HG03558 (cell line): ENCODE measurements around the gene HMGN1.
"Not testable (repeated sequence)": the region's sequence is repeated elsewhere in the genome, so short reads cannot be mapped to it uniquely, and the experiment has no call there.

Source experiments
- ATAC-seq: cut with Tn5 transposase; IDR thresholded peaks from one replicate; pipeline ENCODE4 v1.9.1; 2021; ENCODE audit warnings: moderate number of reproducible peaks; ENCODE audit not compliant: unreplicated experiment; ENCODE audit errors: extremely low read depth

Gene HMGN1

DNA sequence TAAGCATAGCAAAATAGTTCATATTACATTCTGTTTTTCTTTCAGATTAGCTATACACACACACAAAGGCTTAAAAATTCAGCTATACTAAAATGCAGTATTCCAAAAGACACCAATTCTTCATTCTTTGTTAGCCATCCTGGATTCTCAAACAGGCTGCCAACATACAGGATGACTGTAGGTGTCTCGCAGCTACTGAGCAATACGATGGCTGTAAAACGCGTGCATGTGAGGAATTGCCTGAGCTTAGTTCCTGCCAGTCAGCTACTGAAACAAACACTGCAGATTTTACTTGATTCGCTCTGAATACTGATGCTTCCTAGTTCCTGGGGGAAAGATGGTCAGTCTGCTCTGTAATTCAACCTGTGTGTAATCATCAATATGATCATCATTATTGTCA, 24.7 kb upstream of the HMGN1 start:
- no peak for ATAC-seq

- not testable (repeated sequence) for ATAC-seq
These were observed 21.0 kb upstream of the HMGN1 start for GRCh38 chr21:39369896-39370288.

GRCh38 chr21:39367783-39368182, 18.9 kb upstream of the HMGN1 start:
- no peak for ATAC-seq

DNA sequence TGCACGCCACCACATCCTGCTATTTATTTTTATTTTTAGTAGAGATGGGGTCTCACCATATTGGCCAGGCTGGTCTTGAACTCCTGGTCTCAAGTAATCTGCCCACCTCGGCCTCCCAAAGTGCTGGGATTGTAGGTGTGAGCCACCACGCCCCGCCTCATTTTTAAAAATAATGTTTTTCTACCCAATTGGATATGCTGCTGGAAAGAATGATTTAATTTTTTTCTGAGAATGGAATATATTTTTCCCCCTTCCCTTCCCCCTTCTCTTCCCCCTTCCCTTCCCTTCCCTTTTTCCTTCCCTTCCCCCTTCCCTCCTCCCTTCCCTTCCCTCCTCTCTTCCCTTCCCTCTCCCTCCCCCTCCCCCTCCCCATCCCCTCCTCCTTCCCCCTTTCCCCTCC, 17.7 kb upstream of the HMGN1 start:
- no peak for ATAC-seq

DNA sequence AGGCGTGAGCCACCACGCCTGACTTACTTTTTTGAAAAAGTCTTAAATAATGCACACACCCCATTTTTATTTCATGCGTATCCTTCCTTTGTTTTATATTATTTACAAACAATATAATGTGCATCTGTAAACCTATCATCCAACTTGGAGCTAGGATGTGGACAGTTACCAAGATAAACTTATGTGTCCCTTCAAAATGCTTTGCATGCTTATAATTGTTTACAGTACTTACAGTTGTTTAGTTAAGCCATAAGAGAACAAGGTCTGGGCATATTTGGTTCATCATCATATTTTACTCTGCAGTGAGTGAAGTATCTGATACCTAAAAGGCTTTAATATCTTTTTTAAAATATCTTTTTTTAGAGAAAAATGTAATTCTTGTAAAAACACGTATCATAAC, 16.1 kb upstream of the HMGN1 start:
- no peak for ATAC-seq

DNA sequence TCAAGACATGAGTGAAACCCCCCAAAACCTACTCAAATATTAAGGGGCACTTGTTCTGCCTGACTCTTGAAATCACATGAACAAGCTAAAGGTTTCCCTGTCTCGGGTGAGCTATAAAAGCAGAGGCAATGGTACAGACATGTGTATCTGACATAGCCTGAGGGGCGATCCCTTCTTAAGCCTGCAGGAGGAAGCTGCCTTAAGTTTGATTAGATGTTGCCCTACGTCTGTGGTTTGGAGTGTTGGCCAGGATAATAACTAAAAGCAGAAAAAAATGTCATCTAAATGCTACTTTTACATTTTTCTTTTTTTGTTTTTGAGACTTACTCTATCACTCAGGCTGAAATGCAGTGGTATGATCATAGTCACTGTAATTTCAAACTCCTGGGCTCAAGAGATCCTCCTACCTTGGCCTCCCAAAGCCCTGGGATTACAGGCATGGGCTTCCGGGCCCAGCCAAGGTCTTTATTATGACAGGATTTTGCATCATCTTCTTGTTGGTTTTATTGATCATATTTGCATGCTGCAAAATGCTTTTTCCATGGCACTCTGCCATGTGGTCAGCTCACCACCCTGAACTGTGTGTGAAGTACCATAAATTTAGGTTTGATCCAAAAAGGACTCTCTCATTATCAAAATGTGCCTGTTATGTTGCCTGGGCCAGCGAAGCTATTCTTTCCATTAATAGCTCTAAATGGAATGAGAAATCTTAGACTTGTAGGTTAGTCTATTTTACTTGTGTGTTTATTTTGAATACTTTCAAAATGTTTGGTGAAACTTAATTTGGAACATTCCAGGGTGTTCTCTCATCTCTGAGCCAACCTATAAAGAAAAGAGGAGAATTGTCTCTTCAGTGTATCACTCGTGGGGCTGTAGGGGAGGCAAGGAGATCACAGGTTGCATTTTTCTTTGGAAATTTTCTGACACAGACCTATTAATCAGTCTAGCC, 15.0 kb upstream of the HMGN1 start:
- no peak for ATAC-seq

DNA sequence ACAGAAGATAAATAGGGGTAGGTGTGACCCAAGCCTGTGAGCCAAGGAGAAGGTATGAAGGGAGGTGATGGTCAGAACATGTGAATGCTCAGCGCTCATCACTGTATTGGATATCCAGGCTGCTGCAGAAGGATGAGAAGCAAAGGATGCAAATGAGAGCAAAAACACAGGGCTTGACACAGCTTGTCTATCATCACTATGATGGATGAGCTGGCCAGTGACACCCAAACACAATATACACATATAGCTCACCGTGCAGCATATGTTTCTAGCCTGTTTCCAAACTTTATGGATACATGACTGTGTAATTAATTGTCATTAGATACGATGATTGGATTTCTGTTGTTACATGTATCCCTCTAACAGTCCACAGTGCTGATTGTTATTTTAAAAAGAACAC, 13.8 kb upstream of the HMGN1 start:
- no peak for ATAC-seq

GRCh38 chr21:39359382-39359781, 10.5 kb upstream of the HMGN1 start:
- no peak for ATAC-seq

- no peak for ATAC-seq
These were observed 4.4 kb upstream of the HMGN1 start for GRCh38 chr21:39353295-39353694.

- ATAC-seq, result no peak
These were observed 1.5 kb upstream of the HMGN1 start for GRCh38 chr21:39350094-39351005.

DNA sequence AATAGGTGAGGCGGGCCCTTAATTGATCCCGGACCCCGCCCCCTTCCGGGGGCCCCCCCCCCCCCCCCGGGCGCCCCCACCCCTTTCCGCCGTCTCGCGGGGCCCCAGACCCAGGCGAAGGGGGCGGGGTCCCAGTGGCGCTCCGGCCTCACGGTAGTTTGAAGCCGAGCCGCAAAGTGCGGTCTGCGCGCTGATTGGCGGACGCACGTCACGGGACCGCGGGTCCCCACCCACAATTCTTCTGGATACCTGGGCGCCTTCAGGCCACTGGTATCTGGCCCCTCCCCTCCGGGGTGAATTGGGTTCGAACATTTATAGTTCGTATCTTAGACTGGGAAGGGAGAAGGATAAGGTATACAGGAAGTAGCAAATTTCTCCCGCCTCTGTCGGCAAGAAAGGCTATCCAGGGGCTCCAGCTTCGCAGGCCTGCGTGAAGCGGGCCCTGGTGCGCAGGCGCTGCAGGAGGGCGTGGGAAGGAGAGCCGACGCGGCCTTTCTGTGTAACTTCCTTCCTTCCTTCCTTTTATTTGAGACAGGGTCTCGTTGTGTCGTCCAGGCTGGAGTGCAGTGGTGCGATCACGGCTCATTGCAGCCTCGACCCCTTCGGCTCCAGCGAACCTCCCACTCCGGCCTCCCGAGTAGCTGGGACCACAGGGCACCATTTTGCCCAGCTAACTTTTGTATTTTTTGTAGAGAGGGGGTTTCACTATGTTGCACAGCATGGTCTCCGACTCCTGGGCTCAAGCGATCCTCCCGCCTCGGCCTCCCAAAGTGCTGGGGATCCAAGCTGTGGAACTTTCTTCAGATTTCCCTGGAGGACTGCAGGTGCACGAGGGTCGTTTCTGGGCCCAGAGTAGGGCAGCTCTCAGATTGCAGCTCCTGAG, 564 bp upstream of the HMGN1 start:
- peak; percentile 80 for ATAC-seq

GRCh38 chr21:39348040-39348354, 891 bp downstream of the HMGN1 start:
- no peak for ATAC-seq

DNA sequence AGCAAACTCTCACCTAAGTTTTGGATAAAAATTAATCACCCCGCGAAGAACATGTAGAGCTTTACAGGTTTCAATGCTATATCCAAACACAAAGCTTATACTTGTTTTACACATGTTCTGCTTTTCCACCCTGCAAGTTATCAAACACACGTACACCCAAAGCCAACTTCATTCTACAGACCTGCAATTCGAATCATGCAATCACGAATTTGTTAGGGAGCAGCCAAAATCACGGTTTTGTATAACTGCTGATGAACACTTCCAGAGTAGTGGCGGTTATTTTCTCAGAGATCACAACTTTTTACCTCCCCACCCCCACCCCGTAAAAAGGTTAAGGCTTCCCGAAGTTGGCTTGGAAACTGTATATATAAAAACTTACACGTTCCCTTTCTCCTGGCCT, 1.4 kb downstream of the HMGN1 start:
- ATAC-seq, result no peak

GRCh38 chr21:39346671-39347331, 2.1 kb downstream of the HMGN1 start:
- no peak for ATAC-seq

GRCh38 chr21:39346206-39346605, 2.7 kb downstream of the HMGN1 start:
- no peak for ATAC-seq

- ATAC-seq, result no peak
These were observed 3.4 kb downstream of the HMGN1 start for GRCh38 chr21:39345440-39345839.

DNA sequence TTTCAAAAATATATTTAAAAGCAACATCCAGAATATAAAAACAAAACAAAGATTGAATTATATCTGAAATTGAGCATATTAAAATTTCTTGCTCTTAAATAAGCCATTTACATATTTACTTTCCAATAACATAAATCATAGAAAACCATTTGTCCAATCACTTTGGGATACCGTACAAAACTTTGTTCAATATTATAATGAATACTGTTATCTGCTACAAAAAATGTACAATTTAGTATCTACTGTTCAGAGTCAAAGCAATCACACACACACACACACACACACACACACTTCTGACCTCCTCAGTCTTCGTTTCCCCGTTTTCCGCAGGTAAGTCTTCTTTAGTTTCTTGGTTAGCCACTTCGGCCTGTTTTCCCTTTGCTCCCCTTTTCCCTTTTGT, 4.0 kb downstream of the HMGN1 start:
- no peak for ATAC-seq

GRCh38 chr21:39341249-39341923, 7.5 kb downstream of the HMGN1 start:
- ATAC-seq, result no peak

DNA sequence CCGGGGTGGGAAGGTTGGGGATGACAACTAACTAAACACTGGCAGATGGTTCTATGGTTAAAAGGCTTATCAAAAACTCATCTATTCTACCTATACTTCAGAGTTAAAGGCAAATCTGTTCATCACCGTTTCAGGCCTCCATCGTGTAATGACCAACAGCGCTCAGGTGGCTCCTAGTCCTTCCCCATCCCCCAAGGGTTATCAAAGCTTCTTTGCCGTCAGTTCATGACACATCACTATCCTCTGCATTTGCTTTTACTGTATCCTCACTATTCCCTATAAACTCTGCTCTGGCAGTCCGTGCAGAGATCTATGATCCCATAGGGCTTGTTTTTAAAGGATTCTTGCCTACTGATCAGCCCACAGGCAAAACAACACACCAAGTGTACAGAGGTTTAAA, 8.2 kb downstream of the HMGN1 start:
- ATAC-seq, result no peak
